Measurements from ENCODE around the gene RBM26. TPM values are rescaled to one million over a fixed set of nuclear protein-coding genes. Genes with fewer than 3 reads are reported as not detected.

Gene RBM26
- total RNA-seq, 4 donors from 2014 or later, result 29.1 to 45.2 (median 39.3) TPM

DNA sequence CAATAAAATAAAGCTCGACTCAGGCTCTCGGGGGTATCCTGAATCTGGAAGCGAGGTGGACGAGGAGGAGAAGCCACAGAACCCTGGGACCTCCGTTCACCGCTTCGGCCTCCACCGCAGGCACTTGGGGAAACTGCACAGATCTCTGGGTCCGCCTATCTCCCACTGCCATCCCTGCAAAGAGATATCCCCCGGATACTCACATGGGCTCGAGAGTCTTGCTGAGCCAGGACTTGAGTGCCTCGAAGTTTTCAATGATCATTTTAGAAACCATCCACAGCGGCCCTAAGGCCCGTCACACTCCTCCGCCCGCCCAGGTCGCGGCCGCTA, 589 bp downstream of the RBM26 start:
- TF ChIP-seq, protein P1, sequence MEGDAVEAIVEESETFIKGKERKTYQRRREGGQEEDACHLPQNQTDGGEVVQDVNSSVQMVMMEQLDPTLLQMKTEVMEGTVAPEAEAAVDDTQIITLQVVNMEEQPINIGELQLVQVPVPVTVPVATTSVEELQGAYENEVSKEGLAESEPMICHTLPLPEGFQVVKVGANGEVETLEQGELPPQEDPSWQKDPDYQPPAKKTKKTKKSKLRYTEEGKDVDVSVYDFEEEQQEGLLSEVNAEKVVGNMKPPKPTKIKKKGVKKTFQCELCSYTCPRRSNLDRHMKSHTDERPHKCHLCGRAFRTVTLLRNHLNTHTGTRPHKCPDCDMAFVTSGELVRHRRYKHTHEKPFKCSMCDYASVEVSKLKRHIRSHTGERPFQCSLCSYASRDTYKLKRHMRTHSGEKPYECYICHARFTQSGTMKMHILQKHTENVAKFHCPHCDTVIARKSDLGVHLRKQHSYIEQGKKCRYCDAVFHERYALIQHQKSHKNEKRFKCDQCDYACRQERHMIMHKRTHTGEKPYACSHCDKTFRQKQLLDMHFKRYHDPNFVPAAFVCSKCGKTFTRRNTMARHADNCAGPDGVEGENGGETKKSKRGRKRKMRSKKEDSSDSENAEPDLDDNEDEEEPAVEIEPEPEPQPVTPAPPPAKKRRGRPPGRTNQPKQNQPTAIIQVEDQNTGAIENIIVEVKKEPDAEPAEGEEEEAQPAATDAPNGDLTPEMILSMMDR (IDR thresholded peaks at IDR 0.05; ENCODE audit: low read depth), result no peak

DNA sequence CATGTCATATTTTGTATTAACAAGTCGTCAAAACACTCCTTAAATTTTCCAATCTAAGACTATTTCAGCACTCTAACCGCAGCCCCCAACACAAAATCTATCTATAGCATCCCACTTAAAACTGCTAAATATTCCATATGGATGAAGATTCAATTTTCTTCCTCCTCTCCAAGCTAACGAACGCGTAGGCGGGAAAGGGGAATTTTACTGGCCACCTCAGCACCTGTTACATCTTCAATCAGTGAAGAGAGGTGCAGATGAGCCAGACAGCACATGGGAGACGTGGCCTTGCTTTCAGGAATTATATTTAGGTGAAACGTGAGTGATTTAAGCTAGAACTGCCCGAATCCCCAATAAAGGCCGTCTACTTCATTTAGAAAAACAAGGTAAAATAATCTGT, 1.1 kb downstream of the RBM26 start:
- TF ChIP-seq, protein P1 (IDR thresholded peaks at IDR 0.05; ENCODE audit: low read depth), result no peak

DNA sequence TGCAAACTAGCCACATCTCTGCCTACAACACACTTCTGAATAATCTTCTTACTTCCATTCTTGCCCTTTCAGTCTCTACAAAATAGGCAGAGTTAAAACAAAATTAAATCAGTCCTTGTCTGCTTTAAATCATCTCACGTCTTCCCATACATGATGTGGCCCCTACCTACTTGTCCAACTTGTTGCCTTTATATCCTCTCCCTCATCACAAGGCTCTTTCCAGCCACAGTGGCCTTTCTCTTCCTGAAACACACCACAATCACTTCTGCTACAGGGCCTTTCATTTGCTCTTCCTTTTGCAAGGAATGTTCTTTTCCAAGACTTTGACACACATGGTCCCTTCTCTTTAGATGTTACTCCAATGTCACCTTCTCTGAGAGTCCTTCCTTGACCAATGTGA, 1.7 kb downstream of the RBM26 start:
- TF ChIP-seq, protein P1 (IDR thresholded peaks at IDR 0.05; ENCODE audit: low read depth), result no peak

GRCh38 chr13:79403113-79403512, 2.9 kb downstream of the RBM26 start:
- TF ChIP-seq, protein P1 (IDR thresholded peaks at IDR 0.05; ENCODE audit: low read depth), result no peak

GRCh38 chr13:79402679-79403078, 3.4 kb downstream of the RBM26 start:
- TF ChIP-seq, protein P1 (IDR thresholded peaks at IDR 0.05; ENCODE audit: low read depth), result no peak

GRCh38 chr13:79402074-79402635, 3.9 kb downstream of the RBM26 start:
- TF ChIP-seq, protein P1 (IDR thresholded peaks at IDR 0.05; ENCODE audit: low read depth), result no peak

- TF ChIP-seq, protein P1 (IDR thresholded peaks at IDR 0.05; ENCODE audit: low read depth), result no peak
These were observed 4.6 kb downstream of the RBM26 start for GRCh38 chr13:79401259-79402070.
